Heart left ventricle (tissue), 16 donors: Measurements from ENCODE around the gene ABCC9. TPM values are rescaled to one million over a fixed set of nuclear protein-coding genes. Genes with fewer than 3 reads are reported as not detected.
A peak's percentile ranks its signal among the peaks of the same experiment; 100 is the strongest.

ENCODE experiments used
- ATAC-seq, 4 donors: fragments of 200-7000 bp; cut with Tn5 transposase; one replicate each; pipeline ENCODE4 v1.9.1; 2020 to 2022; ENCODE audit warnings: moderate library complexity in 4 of 4, mild to moderate bottlenecking in 3 of 4, moderate number of reproducible peaks in 1 of 4
- DNase-seq, 5 donors: peaks; one replicate each; pipeline ENCODE4 v3.0.0-alpha.2; 2020
- H3K27ac ChIP-seq, 12 donors: fragments of 200-600 bp; sonication (generic) in 4 of 12; one replicate each; pipeline versions ENCODE4 v1.5.0 to v1.8.0; 2016 to 2022; ENCODE audit warnings: mild to moderate bottlenecking in 2 of 12
- H3K27me3 ChIP-seq, 9 donors: fragments of 200-600 bp; sonication (generic) in 2 of 9; one replicate each; pipeline versions ENCODE4 v1.5.1 to v1.8.0; 2016 to 2022; ENCODE audit warnings: mild to moderate bottlenecking in 3 of 9
- H3K36me3 ChIP-seq, 9 donors: fragments of 200-600 bp; sonication (generic) in 2 of 9; one replicate each; pipeline versions ENCODE4 v1.5.0 to v1.8.0; 2018 to 2022; ENCODE audit warnings: mild to moderate bottlenecking in 2 of 9
- H3K4me1 ChIP-seq, 12 donors: fragments of 200-600 bp; sonication (generic) in 4 of 12; one replicate each; pipeline versions ENCODE4 v1.5.0 to v1.8.0; 2016 to 2022; ENCODE audit warnings: mild to moderate bottlenecking in 3 of 12
- H3K4me3 ChIP-seq, 12 donors: fragments of 200-600 bp; sonication (generic) in 4 of 12; one replicate each; pipeline versions ENCODE4 v1.5.0 to v1.8.0; 2017 to 2022; ENCODE audit warnings: mild to moderate bottlenecking in 9 of 12, moderate library complexity in 4 of 12
- H3K9me3 ChIP-seq, 12 donors: fragments of 200-600 bp; sonication (generic) in 4 of 12; one replicate each; pipeline versions ENCODE4 v1.5.0 to v1.8.0; 2016 to 2022; ENCODE audit warnings: mild to moderate bottlenecking in 1 of 12
- CTCF ChIP-seq, 12 donors: fragments of 200-600 bp; sonication (generic) in 4 of 12; IDR thresholded peaks; one replicate each; pipeline versions ENCODE4 v1.5.0 to v1.8.0; 2018 to 2022; ENCODE audit warnings: antibody characterized with exemption in 12 of 12, mild to moderate bottlenecking in 5 of 12
- POLR2A ChIP-seq, 2 donors: fragments of 450-650 bp; IDR thresholded peaks; one replicate each; pipeline ENCODE4 v1.6.1; 2017; ENCODE audit warnings: antibody characterized with exemption in 2 of 2, mild to moderate bottlenecking in 2 of 2, moderate library complexity in 2 of 2
- WGBS, 4 donors: extraction: QIAGEN DNeasy Blood & Tissue Kit in 2 of 4; methylation state at CpG; one replicate each; pipeline versions ENCODE4 v1.1.5 to v1.1.7; 2013 to 2018; 5-methylcytosine and 5-hydroxymethylcytosine counted together
- intact Hi-C, 10 donors: fragments of 100-400 bp; cut with DNase I; formaldehyde crosslinking; loops; one replicate each; pipeline versions ENCODE4 v1.11.1 to v1.14.2; 2022
- polyA plus RNA-seq, 2 donors: library from polyadenylated mRNA; stranded (reverse); fragments of 200-250 nt; gene quantifications; one replicate each; pipeline ENCODE4 v1.2.3, GENCODE V29; 2013
- total RNA-seq, 9 donors: library from RNA; depleted of rRNA in 2 of 9; stranded (reverse); fragments of >200 nt in 2 of 9; fragmentation: NEBNext Ultra II Directional in 3 of 9; extraction: Animal tissue kit (Norgen Biotek cat#: 25700) in 3 of 9; gene quantifications; one replicate each; pipeline versions ENCODE4 v1.1.0 to v1.2.4, GENCODE V29; 2016 to 2023
- donor health status: ischemic (EF 13 %, LVEDD 7.1; RV severe dilation, severe dysfunction).
- donor health status: healthy with polysubstance abuse.
- donor health status: DM: no; HTN: yes; CAD: no.
- donor health status: DM: no; HTN: no; CAD: no.
- donor health status: ischemic (EF 25% LVEDD 6.9; RV normal size, moderate dysfunction).
- donor health status: ischemic (EF 25% LVEDD 5.7; RV mildly dilated, moderate dysfunction).
- donor health status: healthy.
- donor health status: DM: yes; HTN: yes; CAD: no.
- donor health status: ischemic (EF 35%, LVEDD 5.7; RV mildly dilated, moderate dysfunction).
- donor health status: nonischemic (EF 11% LVEDD 7.7; RV severe dilation, severe dysfunction).
- donor health status: DM: yes; HTN: yes; CAD: no.
- donor health status: PGD.
- donor health status: ischemic (EF 29% LVEDD 5.4; RV normal size, mild dysfunction).
- donor health status: nonischemic (EF 23%, LVEDD 6.1; RV moderate dilation, normal function).

Gene ABCC9
- total and polyA plus RNA-seq, 11 donors = 14.1 to 103 (median 70.8) TPM

- Histone ChIP-seq H3K27me3 (no peaks in the 10 kb centered on the region), H3K4me3 (no peak overlapping the region), H3K27ac (no peak overlapping the region), H3K4me1 (no peaks in the 10 kb centered on the region), H3K36me3 (no peaks in the 10 kb centered on the region), H3K9me3 (peaks cover 0 to 23% (median 0%) of the 10 kb centered on the region in 12 donors)
- 92 to 97% (median 95%) methylated on average over 4 to 5 of the region's 5 CpGs for WGBS, 4 donors
- DNase-seq (no peak), ATAC-seq (no peak)
- intact Hi-C loops = no loop called here
- TF ChIP-seq POLR2A (IDR thresholded peaks at IDR 0.05) (no peak), CTCF (IDR thresholded peaks at IDR 0.05) (peak in 4 of 12 donors; percentile 10 to 22 (median 16))
These were observed 21.6 kb upstream of the ABCC9 start for GRCh38 chr12:21962821-21963220.

- no peak for ATAC-seq
- TF ChIP-seq POLR2A (IDR thresholded peaks at IDR 0.05) (no peak), CTCF (IDR thresholded peaks at IDR 0.05) (no peak)
These were observed 21.0 kb upstream of the ABCC9 start for GRCh38 chr12:21962236-21962635.

GRCh38 chr12:21950649-21951048, 9.4 kb upstream of the ABCC9 start:
- no peak overlapping the region for H3K27ac ChIP-seq
- DNase-seq (no peak), ATAC-seq (no peak)
- H3K9me3 ChIP-seq = peaks cover 0 to 53% (median 23%) of the 10 kb centered on the region in 12 donors
- no peak for TF ChIP-seq POLR2A (IDR thresholded peaks at IDR 0.05)
- no peak for TF ChIP-seq CTCF (IDR thresholded peaks at IDR 0.05)
- no peak overlapping the region for H3K4me3 ChIP-seq
- intact Hi-C loops = no loop called here
- no peaks in the 10 kb centered on the region for H3K36me3 ChIP-seq
- H3K4me1 ChIP-seq = peaks cover 0 to 3% (median 0%) of the 10 kb centered on the region in 12 donors
- 78 to 88% (median 83%) methylated on average over 1 of the region's 1 CpG for WGBS, 4 donors
- no peaks in the 10 kb centered on the region for H3K27me3 ChIP-seq

More at GRCh38 chr12:21962236-21962635, 21.0 kb upstream of the ABCC9 start:
- Histone ChIP-seq H3K36me3 (no peaks in the 10 kb centered on the region), H3K27ac (no peak overlapping the region), H3K4me3 (no peak overlapping the region), H3K27me3 (no peaks in the 10 kb centered on the region), H3K4me1 (no peaks in the 10 kb centered on the region), H3K9me3 (peaks cover 0 to 18% (median 0%) of the 10 kb centered on the region in 12 donors)
- intact Hi-C loops = no loop called here
- 80 to 95% (median 92%) methylated on average over 5 of the region's 5 CpGs for WGBS, 4 donors
- DNase-seq = no peak

GRCh38 chr12:21949036-21949435, 7.8 kb upstream of the ABCC9 start:
- Histone ChIP-seq H3K36me3 (no peaks in the 10 kb centered on the region), H3K4me1 (no peaks in the 10 kb centered on the region), H3K4me3 (no peak overlapping the region), H3K27ac (no peak overlapping the region), H3K9me3 (peaks cover 0 to 69% (median 23%) of the 10 kb centered on the region in 12 donors), H3K27me3 (no peaks in the 10 kb centered on the region)
- no peak for ATAC-seq
- no peak for DNase-seq
- 39 to 72% (median 51%) methylated on average over 1 of the region's 1 CpG for WGBS, 4 donors
- intact Hi-C loops = loop anchor here in 2 of 10 donors (10.0 kb wide), 1 partner anchor 174 kb away; the partner anchor contains the start of gene KCNJ8 (in 2 of the 2)
- TF ChIP-seq CTCF (IDR thresholded peaks at IDR 0.05) (no peak), POLR2A (IDR thresholded peaks at IDR 0.05) (no peak)
